Osteocyte (in vitro differentiated cells): ENCODE results near the gene TSPAN10. TPM values are rescaled to one million over a fixed set of nuclear protein-coding genes. Genes with fewer than 3 reads are reported as not detected.

Experiments used
- DNase-seq: peaks from one replicate; pipeline ENCODE4 v3.0.0; 2021; ENCODE audit warnings: mixed read lengths; ENCODE audit not compliant: unreplicated experiment; ENCODE audit errors: extremely low spot score
- H3K27ac Mint-ChIP-seq: one replicate; pipeline ENCODE4 v1.8.0; 2021; ENCODE audit warnings: mild to moderate bottlenecking, mixed read lengths; ENCODE audit not compliant: unreplicated experiment
- H3K27me3 Mint-ChIP-seq: one replicate; pipeline ENCODE4 v1.8.0; 2021; ENCODE audit warnings: mixed read lengths; ENCODE audit not compliant: unreplicated experiment
- H3K36me3 Mint-ChIP-seq: one replicate; pipeline ENCODE4 v1.8.0; 2021; ENCODE audit warnings: mixed read lengths; ENCODE audit not compliant: unreplicated experiment
- H3K4me1 Mint-ChIP-seq: one replicate; pipeline ENCODE4 v1.8.0; 2021; ENCODE audit warnings: mixed read lengths; ENCODE audit not compliant: unreplicated experiment
- H3K4me3 Mint-ChIP-seq: one replicate; pipeline ENCODE4 v1.8.0; 2021; ENCODE audit warnings: mild to moderate bottlenecking, moderate library complexity, mixed read lengths; ENCODE audit not compliant: unreplicated experiment
- H3K9me3 Mint-ChIP-seq: one replicate; pipeline ENCODE4 v1.8.0; 2021; ENCODE audit warnings: mixed read lengths; ENCODE audit not compliant: unreplicated experiment
- long read RNA-seq: library from polyadenylated mRNA; unstranded; transcript quantifications from one replicate; pipeline ENCODE4 v2.0.0, GENCODE V29; 2021
- total RNA-seq: library from RNA; stranded (reverse); gene quantifications from 2 replicates; pipeline ENCODE4 v1.2.1, GENCODE V29; 2021
- TF ChIP-seq, protein P1 (sequence below): fragments of 200-600 bp; sonication (generic); IDR thresholded peaks from 2 replicates; pipeline ENCODE4 v1.5.0; 2021; ENCODE audit warnings: antibody characterized with exemption, mild to moderate bottlenecking, moderate library complexity

TSPAN10 gene
- total RNA-seq: 1.1 and 1.6 TPM in 2 replicates
- long read RNA-seq: 0 reads

- Mint-ChIP-seq H3K27me3 (no peaks in the 10 kb centered on the region), H3K4me3 (peak within 1 kb of the TSS; percentile 95), H3K36me3 (peaks cover 4% of the 10 kb centered on the region), H3K9me3 (no peaks in the 10 kb centered on the region), H3K4me1 (peaks cover 25% of the 10 kb centered on the region), H3K27ac (peak within 1 kb of the TSS; percentile 94)
- peak; percentile 97 for DNase-seq
- TF ChIP-seq, protein P1, sequence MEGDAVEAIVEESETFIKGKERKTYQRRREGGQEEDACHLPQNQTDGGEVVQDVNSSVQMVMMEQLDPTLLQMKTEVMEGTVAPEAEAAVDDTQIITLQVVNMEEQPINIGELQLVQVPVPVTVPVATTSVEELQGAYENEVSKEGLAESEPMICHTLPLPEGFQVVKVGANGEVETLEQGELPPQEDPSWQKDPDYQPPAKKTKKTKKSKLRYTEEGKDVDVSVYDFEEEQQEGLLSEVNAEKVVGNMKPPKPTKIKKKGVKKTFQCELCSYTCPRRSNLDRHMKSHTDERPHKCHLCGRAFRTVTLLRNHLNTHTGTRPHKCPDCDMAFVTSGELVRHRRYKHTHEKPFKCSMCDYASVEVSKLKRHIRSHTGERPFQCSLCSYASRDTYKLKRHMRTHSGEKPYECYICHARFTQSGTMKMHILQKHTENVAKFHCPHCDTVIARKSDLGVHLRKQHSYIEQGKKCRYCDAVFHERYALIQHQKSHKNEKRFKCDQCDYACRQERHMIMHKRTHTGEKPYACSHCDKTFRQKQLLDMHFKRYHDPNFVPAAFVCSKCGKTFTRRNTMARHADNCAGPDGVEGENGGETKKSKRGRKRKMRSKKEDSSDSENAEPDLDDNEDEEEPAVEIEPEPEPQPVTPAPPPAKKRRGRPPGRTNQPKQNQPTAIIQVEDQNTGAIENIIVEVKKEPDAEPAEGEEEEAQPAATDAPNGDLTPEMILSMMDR: no peak
Observed at GRCh38 chr17:81636505-81637288, at the start of gene TSPAN10, which contains the start of gene NPLOC4. Gene TSPAN10 (plus strand): TSS chr17:81637196. CDS start chr17:81642413, 5,217 bp downstream. Gene NPLOC4 (minus strand): TSS chr17:81637112. CDS start chr17:81636930, 182 bp downstream.

DNA sequence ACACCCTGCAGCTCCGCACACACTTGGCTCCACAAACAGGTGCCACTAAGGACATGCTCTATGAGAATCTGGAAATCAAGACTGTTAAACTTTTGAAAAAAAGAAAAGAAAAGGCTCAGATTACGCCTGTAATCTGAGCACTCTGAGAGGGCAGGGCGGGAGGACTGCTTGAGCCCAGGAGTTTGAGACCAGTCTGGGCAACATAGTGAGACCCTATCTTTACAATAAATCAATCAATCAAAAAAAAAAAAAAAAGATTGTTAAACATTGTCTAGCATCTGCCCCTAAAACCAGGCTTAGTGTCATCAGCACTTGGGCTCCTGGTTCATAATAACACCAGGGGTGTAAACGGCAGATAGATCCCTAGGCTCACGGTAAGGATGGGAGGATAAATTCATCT is 47.4 kb upstream of the TSPAN10 start:
- no peak overlapping the region for H3K27ac Mint-ChIP-seq
- peaks cover 56% of the 10 kb centered on the region for H3K36me3 Mint-ChIP-seq
- DNase-seq: no peak
- no peak overlapping the region for H3K4me3 Mint-ChIP-seq
- H3K4me1 Mint-ChIP-seq: peaks cover 16% of the 10 kb centered on the region
- no peaks in the 10 kb centered on the region for H3K9me3 Mint-ChIP-seq
- TF ChIP-seq, protein P1: no peak
- H3K27me3 Mint-ChIP-seq: no peaks in the 10 kb centered on the region

DNA sequence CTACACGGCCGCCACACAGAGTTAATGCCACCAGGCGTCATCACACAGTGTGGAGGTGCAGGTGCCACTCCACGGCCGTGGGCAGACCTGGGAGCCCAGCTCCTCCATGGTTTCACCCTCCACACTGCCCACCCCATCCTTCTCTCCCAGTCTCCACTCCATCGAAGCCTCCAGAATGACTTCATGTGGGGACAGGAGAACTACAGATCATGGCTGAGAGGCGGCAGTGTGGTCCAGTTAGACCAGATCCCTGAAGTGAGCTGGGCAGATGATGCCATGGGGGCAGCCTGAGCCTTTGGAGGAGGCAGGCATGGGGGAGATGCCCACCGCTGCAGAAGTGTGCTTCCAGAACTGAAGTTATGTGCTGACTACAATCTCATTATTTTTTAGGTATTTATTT is 46.9 kb upstream of the TSPAN10 start:
- no peaks in the 10 kb centered on the region for H3K27me3 Mint-ChIP-seq
- no peak overlapping the region for H3K27ac Mint-ChIP-seq
- TF ChIP-seq, protein P1: no peak
- H3K9me3 Mint-ChIP-seq: no peaks in the 10 kb centered on the region
- H3K4me3 Mint-ChIP-seq: no peak overlapping the region
- no peak for DNase-seq
- H3K36me3 Mint-ChIP-seq: peaks cover 55% of the 10 kb centered on the region
- H3K4me1 Mint-ChIP-seq: peaks cover 12% of the 10 kb centered on the region

DNA sequence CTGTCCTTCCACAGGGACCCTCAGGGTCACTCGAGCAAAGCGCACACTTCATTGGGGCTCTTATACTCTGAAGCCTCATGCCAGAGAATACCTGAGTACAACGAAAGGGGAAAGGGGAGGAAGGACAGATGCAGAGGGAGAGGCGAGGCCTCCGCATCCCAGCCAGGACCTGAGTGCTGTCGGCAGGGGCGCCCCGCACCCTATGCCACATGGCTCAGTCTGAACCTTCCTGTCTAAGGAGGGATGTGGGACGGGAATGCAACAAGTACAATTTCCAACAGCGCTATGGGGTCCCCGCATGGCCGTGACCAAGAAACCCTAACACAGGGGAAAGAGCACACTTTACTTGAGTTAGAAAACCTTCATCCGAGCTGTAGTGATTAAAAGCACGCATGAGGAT is 45.0 kb upstream of the TSPAN10 start:
- H3K36me3 Mint-ChIP-seq: peaks cover 55% of the 10 kb centered on the region

More for the DNA sequence above, 45.0 kb upstream of the TSPAN10 start:
- Mint-ChIP-seq H3K27ac (no peak overlapping the region), H3K4me3 (no peak overlapping the region), H3K4me1 (peaks cover 2% of the 10 kb centered on the region), H3K27me3 (no peaks in the 10 kb centered on the region), H3K9me3 (no peaks in the 10 kb centered on the region)
- TF ChIP-seq, protein P1: no peak
- no peak for DNase-seq
